NCI-H446 treated with DMSO at 0.1 percent for 48 hours (cell line): ENCODE measurements around the gene RIOX2.

ENCODE experiments used
- DNase-seq: peaks from one replicate; lab custom pipeline; 2025; lab: John Stamatoyannopoulos, UW

The RIOX2 gene

GRCh38 chr3:97954228-97954827, 17.9 kb downstream of the RIOX2 start:
- no peak for DNase-seq

GRCh38 chr3:97952872-97953271, 19.4 kb downstream of the RIOX2 start:
- DNase-seq = no peak

GRCh38 chr3:97952280-97952679, 20.0 kb downstream of the RIOX2 start:
- DNase-seq = no peak

- no peak for DNase-seq
These were observed 21.9 kb downstream of the RIOX2 start for GRCh38 chr3:97950360-97950759.

- DNase-seq = peak; percentile 39
These were observed 22.5 kb downstream of the RIOX2 start for GRCh38 chr3:97949743-97950142.

GRCh38 chr3:97949110-97949485, 23.1 kb downstream of the RIOX2 start:
- peak; percentile 46 for DNase-seq

GRCh38 chr3:97948351-97949109, 23.7 kb downstream of the RIOX2 start:
- no peak for DNase-seq

- no peak for DNase-seq
These were observed 29.3 kb downstream of the RIOX2 start for GRCh38 chr3:97942801-97943546.

GRCh38 chr3:97940034-97940433, 32.2 kb downstream of the RIOX2 start:
- DNase-seq = no peak

GRCh38 chr3:97939401-97939800, 32.8 kb downstream of the RIOX2 start:
- DNase-seq = no peak

- no peak for DNase-seq
These were observed 33.8 kb downstream of the RIOX2 start for GRCh38 chr3:97938444-97938843.

GRCh38 chr3:97937205-97937604, 35.0 kb downstream of the RIOX2 start:
- DNase-seq = no peak

GRCh38 chr3:97935842-97936241, 36.4 kb downstream of the RIOX2 start:
- no peak for DNase-seq

GRCh38 chr3:97934980-97935695, 37.1 kb downstream of the RIOX2 start:
- no peak for DNase-seq

- DNase-seq = no peak
These were observed 39.8 kb downstream of the RIOX2 start for GRCh38 chr3:97932387-97932801.

GRCh38 chr3:97931218-97931617, 41.0 kb downstream of the RIOX2 start:
- DNase-seq = no peak

- DNase-seq = peak; percentile 38
These were observed 42.2 kb downstream of the RIOX2 start for GRCh38 chr3:97930018-97930417.

GRCh38 chr3:97928986-97929385, 43.2 kb downstream of the RIOX2 start:
- DNase-seq = no peak

GRCh38 chr3:97927704-97928103, 44.5 kb downstream of the RIOX2 start:
- DNase-seq = no peak

- DNase-seq = no peak
These were observed 54.3 kb downstream of the RIOX2 start for GRCh38 chr3:97917813-97918536.

GRCh38 chr3:97916576-97916975, 55.7 kb downstream of the RIOX2 start:
- DNase-seq = no peak

GRCh38 chr3:97914388-97914787, 57.8 kb downstream of the RIOX2 start:
- no peak for DNase-seq
